HEK293 (cell line): Measurements from ENCODE around the gene ARHGAP4.

Experiments used
- BCL11A ChIP-seq: fragments of 450-650 bp; formaldehyde crosslinking; IDR thresholded peaks from 2 replicates; pipeline ENCODE4 v1.5.1; 2016; ENCODE audit warnings: low read depth, missing biosample characterization, missing genetic modification characterization
- YY2 ChIP-seq: fragments of 450-650 bp; formaldehyde crosslinking; IDR thresholded peaks from 2 replicates; pipeline ENCODE4 v1.5.1; 2016; ENCODE audit warnings: missing biosample characterization, missing genetic modification characterization
- ZFP69B ChIP-seq: fragments of 450-650 bp; formaldehyde crosslinking; IDR thresholded peaks from 2 replicates; pipeline ENCODE4 v1.5.1; 2016; ENCODE audit warnings: missing biosample characterization, missing genetic modification characterization

DNA sequence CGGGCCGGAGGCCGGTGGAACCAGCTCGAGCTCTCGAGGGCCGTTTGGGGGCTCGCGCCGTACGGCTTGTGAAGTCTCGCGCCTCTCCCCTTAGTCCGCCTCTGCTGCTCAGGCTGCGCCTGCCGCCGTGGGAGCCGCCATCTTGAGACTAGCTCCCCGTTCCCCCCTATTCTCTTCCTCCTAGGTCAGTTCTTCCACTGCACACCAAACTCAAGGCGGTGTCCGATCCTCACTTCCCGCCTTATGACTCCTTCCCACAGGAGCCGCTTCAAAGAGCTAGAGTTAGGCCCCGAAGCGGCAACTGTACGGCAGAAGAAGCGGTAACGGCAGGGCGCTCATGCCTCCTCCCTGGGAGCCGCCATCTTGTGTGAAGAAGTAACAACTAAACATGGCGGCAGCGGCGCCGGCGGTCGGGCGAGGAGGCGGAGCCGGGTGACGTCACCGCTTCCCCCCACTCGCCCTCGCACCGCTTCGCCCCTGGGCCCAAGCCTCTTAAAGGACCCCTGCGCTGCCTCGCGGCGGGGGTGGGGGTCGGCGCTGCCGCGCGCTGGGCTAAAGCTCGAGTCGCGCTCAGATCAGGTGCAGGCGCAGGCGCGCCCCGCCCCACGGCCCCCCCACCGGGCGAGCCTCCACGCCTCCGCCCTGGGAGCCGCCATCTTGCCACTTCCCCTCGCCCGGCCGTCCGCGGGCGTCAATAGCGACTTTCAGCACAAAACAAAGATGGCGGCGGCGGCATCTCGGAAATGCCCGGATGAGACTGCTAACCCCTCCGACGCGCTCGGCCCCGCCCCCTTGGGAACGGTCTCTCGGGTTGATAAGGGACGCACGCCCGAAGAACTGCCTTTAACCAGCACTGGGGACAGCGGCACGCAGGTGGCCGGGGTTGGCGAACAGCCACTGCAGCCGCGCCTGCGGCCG is 45.6 kb upstream of the ARHGAP4 start, which contains the start of gene HCFC1:
- no peak for TF ChIP-seq BCL11A (tag by site-specific recombination)
- peak; percentile 99 for TF ChIP-seq YY2
- TF ChIP-seq ZFP69B = peak; percentile 87; the same call in 1 of the 2 replicates
